ENCODE measurements around the gene C2CD2.

DNA sequence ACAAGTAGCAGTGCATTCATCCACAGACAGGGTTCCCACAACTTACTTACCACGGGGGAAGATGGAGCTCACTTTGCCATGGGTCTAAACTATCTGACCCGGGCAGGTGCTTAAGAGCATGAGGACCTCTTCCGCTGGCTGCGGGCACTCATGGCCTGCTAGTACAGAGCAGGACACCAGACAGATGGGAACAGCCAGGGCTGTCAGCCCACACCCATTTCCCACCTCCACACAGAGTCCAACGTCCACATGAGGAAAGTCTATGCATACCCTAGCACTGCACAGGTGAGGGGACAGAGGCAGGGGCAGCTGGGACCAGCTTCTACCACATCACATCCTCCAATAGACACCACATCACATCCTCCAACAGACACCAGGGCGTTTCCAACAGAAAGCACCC lies 38.9 kb downstream of the C2CD2 start:
- TF ChIP-seq CTCF (IDR thresholded peaks at IDR 0.05): no peak
- no peak for TF ChIP-seq POLR2A (IDR thresholded peaks at IDR 0.05)

Data from adrenal gland (tissue), 5 donors.